ENCODE measurements around the gene ABCD3.

- TF ChIP-seq CTCF (IDR thresholded peaks at IDR 0.05) = no peak
- no peak for TF ChIP-seq MAX (IDR thresholded peaks at IDR 0.05)
- TF ChIP-seq CHD2 (IDR thresholded peaks at IDR 0.05; ENCODE audit: low read length, partially characterized antibody) = no peak
Observed at GRCh38 chr1:94416901-94417727, 1.1 kb upstream of the ABCD3 start.

All from A549 (cell line).